ENCODE results near the gene UGT1A3. TPM values are rescaled to one million over a fixed set of nuclear protein-coding genes. Genes with fewer than 3 reads are reported as not detected.

The UGT1A3 gene
- total RNA-seq, 1 donor from 2014 or later: not detected

DNA sequence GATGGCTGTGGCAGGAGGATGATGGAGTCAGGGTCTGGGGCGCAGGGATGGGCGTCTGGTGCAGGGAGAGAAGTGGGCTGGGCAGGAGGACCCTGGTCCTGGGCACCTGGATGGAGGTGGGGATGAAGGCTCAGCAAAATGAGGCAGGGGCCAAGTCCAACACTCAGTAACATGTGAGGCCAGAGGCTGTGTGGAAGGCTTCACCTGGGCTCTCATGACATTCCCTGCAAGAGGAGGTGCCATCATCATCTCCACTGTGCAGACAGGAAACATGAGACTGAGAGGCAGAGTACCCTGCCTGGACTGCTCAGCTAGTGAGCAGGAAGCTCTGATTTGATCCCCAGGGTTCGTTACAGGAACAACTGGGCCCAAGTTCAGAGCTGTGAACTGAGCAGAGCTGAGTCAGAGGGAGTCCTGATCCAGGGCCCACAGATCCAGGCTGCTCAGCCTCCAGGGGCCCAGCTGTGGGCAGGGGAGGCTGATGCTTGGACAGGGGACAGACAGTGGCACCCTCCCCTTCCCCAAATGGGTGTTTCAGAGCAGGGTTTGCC, 88.6 kb downstream of the UGT1A3 start:
- Histone ChIP-seq H3K4me3 (ENCODE audit: low read depth, low read length) (no peak overlapping the region), H3K27me3 (ENCODE audit: control insufficient read depth, insufficient read depth, low read length) (no peaks in the 10 kb centered on the region), H3K36me3 (ENCODE audit: control insufficient read depth, insufficient read depth, low read length) (no peaks in the 10 kb centered on the region)
- DNase-seq (ENCODE audit: low read depth): no peak
- TF ChIP-seq CTCF (IDR thresholded peaks at IDR 0.05; ENCODE audit: insufficient read depth, low read length, poor library complexity, severe bottlenecking): no peak

- H3K4me3 ChIP-seq (ENCODE audit: low read depth, low read length): no peak overlapping the region
- TF ChIP-seq CTCF (IDR thresholded peaks at IDR 0.05; ENCODE audit: insufficient read depth, low read length, poor library complexity, severe bottlenecking): no peak
- H3K27me3 ChIP-seq (ENCODE audit: control insufficient read depth, insufficient read depth, low read length): no peaks in the 10 kb centered on the region
- no peaks in the 10 kb centered on the region for H3K36me3 ChIP-seq (ENCODE audit: control insufficient read depth, insufficient read depth, low read length)
- DNase-seq (ENCODE audit: low read depth): no peak
Observed at GRCh38 chr2:233817995-233818638, 89.3 kb downstream of the UGT1A3 start.

- TF ChIP-seq CTCF (IDR thresholded peaks at IDR 0.05; ENCODE audit: insufficient read depth, low read length, poor library complexity, severe bottlenecking): no peak
- no peak for DNase-seq (ENCODE audit: low read depth)
- H3K4me3 ChIP-seq (ENCODE audit: low read depth, low read length): no peak overlapping the region
- H3K27me3 ChIP-seq (ENCODE audit: control insufficient read depth, insufficient read depth, low read length): no peaks in the 10 kb centered on the region
- no peaks in the 10 kb centered on the region for H3K36me3 ChIP-seq (ENCODE audit: control insufficient read depth, insufficient read depth, low read length)
Observed at GRCh38 chr2:233818639-233819621, 90.1 kb downstream of the UGT1A3 start.

DNA sequence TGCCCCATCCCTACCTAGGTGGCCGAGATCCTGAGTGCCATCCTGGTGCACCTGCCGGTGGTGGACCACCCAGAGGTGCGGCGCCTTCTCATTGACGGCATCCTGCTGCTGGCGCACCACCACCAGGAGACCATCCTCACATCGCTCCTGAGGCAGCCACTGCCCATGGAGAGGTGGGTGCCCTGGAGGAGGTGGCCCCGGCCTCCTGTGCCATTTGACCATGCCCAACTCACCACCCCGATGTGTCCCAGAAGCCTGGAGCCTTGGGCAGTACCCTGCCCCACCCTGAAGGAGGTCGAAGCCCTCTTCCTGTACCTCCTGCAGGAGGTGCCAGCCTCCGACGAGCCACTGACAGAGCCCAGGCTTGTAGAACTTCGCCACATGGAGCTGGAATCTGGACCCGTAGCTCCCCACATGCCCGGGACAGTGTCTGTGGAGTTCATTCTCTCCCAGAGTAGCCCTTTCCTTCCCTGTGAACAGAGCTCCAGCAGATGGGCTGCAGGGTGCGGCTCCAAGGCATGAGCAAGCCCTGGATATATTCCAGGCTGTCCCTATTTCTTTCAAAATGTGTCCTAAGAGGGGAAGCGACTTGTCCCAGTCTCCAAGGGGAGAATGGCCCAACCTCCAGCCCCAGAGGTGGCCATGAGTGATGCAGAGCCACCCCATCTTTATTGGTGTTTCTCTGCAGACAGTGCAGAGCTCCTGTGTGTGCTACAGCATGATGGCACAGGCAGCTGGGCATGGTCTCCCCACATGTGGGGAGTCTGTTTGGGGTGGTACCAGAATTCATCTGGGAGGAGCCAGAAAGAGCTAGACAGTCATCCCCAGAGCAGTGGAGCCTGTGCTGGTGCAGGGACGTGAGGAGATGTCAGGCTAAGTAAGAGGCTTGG, 91.3 kb downstream of the UGT1A3 start:
- no peak for TF ChIP-seq CTCF (IDR thresholded peaks at IDR 0.05; ENCODE audit: insufficient read depth, low read length, poor library complexity, severe bottlenecking)

GRCh38 chr2:233820774-233821105, 91.9 kb downstream of the UGT1A3 start:
- no peaks in the 10 kb centered on the region for H3K36me3 ChIP-seq (ENCODE audit: control insufficient read depth, insufficient read depth, low read length)
- DNase-seq (ENCODE audit: low read depth): no peak
- TF ChIP-seq CTCF (IDR thresholded peaks at IDR 0.05; ENCODE audit: insufficient read depth, low read length, poor library complexity, severe bottlenecking): no peak
- H3K27me3 ChIP-seq (ENCODE audit: control insufficient read depth, insufficient read depth, low read length): no peaks in the 10 kb centered on the region
- H3K4me3 ChIP-seq (ENCODE audit: low read depth, low read length): no peak overlapping the region

More for the DNA sequence above, 91.3 kb downstream of the UGT1A3 start:
- DNase-seq (ENCODE audit: low read depth): no peak
- no peaks in the 10 kb centered on the region for H3K27me3 ChIP-seq (ENCODE audit: control insufficient read depth, insufficient read depth, low read length)
- no peak overlapping the region for H3K4me3 ChIP-seq (ENCODE audit: low read depth, low read length)
- H3K36me3 ChIP-seq (ENCODE audit: control insufficient read depth, insufficient read depth, low read length): no peaks in the 10 kb centered on the region

All from kidney epithelial cell (primary cell).